22Rv1 (cell line): ENCODE data around the gene WNT9A.
"Not testable (repeated sequence)": the region's sequence is repeated elsewhere in the genome, so short reads cannot be mapped to it uniquely, and the experiment has no call there.

ENCODE experiments used
- H3K27ac ChIP-seq: fragments of 450-650 bp; 2 replicates; pipeline ENCODE4 v1.5.1; 2017
- ZFX ChIP-seq: fragments of 450-650 bp; IDR thresholded peaks from 2 replicates; pipeline ENCODE4 v1.6.1; 2017; ENCODE audit warnings: antibody characterized with exemption, borderline replicate concordance
- TF ChIP-seq, protein P1 (sequence below): fragments of 450-650 bp; IDR thresholded peaks from 2 replicates; pipeline ENCODE4 v1.5.1; 2017; ENCODE audit warnings: mild to moderate bottlenecking

Gene WNT9A

DNA sequence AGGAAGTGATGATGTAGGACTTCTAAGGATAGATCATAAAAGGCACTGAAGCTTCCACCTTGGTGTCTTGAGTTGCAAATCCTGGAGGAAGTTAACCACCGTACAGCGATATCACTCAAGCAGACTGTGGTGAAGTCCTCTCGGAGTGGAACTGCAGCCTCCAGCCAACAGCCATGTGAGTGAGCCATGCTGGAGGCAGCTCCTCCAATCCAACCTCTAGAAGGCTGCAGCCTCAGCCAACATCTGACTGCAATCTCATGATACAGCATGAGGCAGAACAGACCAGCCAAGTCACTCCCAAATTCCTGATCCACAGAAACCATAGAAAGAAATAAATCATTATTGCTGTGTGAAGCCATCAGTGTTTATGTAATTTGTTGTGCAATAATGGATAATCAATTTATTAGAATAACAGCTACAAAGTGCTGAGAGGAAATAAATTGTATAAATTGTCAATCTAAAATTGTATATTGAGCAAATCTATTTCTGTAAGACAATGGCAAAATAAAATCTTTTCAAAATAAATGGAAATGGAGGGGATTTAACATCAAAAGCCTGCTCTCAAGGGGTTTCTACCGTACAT, 67.3 kb downstream of the WNT9A start:
- H3K27ac ChIP-seq = no peak overlapping the region
- no peak for TF ChIP-seq ZFX
- TF ChIP-seq, protein P1, sequence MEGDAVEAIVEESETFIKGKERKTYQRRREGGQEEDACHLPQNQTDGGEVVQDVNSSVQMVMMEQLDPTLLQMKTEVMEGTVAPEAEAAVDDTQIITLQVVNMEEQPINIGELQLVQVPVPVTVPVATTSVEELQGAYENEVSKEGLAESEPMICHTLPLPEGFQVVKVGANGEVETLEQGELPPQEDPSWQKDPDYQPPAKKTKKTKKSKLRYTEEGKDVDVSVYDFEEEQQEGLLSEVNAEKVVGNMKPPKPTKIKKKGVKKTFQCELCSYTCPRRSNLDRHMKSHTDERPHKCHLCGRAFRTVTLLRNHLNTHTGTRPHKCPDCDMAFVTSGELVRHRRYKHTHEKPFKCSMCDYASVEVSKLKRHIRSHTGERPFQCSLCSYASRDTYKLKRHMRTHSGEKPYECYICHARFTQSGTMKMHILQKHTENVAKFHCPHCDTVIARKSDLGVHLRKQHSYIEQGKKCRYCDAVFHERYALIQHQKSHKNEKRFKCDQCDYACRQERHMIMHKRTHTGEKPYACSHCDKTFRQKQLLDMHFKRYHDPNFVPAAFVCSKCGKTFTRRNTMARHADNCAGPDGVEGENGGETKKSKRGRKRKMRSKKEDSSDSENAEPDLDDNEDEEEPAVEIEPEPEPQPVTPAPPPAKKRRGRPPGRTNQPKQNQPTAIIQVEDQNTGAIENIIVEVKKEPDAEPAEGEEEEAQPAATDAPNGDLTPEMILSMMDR = no peak

DNA sequence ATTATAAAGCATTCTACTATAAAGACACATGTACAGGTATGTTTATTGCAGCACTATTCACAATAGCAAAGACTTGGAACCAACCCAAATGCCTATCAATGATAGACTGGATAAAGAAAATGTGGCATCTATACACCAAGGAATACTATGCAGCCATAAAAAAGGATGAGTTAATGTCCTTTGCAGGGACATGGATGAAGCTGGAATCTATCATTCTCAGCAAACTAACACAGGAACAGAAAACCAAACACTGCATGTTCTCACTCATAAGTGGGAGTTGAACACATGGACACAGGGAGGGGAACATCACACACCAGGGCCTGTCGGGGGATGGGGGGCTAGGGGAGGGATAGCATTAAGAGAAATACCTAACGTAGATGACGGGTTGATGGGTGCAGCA, 69.9 kb downstream of the WNT9A start:
- not testable (repeated sequence) for H3K27ac ChIP-seq

DNA sequence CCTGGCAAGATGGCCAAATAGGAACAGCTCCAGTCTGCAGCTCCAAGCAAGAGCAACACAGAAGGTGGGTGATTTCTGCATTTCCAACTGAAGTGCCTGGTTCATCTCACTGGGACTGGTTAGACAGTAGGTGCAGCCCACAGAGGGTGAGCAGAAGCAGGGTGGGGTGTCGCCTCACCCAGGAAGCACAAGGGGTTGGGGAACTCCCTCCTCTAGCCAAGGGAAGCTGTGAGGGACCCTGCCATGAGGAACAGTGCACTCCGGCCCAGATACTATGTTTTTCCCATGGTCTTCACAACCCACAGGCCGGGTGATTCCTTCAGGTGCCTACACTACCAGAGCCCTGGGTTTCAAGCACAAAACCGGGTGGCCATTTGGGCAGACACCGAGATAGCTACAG, 75.8 kb downstream of the WNT9A start:
- not testable (repeated sequence) for H3K27ac ChIP-seq

DNA sequence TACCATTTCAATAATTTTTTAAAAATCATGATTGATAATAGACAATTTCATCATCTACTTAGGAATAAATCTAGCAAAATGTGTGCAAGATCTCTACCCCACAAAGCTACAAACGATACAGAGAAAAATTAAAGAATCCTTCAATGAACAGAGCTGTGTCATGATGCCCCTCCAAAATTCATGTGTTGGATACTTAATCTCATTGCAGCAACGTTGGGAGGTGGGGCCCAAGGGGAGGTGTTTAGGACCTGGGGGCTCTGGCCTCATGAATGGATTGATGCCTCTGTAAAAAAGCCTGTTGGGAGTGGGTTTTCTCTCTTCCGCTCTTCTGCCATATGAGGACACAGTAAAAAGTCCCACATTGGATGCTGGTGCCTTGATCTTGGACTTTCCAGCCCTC, 77.4 kb downstream of the WNT9A start:
- TF ChIP-seq ZFX = no peak
- TF ChIP-seq, protein P1 = no peak
- no peak overlapping the region for H3K27ac ChIP-seq

DNA sequence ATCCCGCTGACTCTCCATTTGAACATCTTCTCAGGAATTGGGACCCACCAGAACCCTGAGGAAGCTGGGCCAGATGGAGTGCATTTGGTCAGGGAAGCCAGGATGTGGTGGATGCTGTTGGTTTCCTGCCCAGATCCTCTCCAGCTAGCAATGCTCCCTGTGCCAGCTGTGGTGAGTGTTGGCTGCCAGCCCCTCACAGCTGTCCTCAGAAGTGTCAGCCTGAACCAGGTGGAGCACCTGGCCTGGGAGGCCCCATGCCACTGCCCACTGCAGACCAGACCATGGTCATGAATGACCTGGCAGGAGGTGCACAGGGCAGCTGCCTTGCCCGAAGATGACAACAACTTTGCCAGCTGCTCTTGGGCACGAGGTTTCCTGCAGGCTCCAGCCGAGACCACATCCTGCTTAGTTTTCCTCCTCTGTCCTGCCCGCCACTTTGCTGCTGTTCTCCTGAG, 77.9 kb downstream of the WNT9A start:
- TF ChIP-seq, protein P1 = no peak
- TF ChIP-seq ZFX = no peak
- no peak overlapping the region for H3K27ac ChIP-seq

DNA sequence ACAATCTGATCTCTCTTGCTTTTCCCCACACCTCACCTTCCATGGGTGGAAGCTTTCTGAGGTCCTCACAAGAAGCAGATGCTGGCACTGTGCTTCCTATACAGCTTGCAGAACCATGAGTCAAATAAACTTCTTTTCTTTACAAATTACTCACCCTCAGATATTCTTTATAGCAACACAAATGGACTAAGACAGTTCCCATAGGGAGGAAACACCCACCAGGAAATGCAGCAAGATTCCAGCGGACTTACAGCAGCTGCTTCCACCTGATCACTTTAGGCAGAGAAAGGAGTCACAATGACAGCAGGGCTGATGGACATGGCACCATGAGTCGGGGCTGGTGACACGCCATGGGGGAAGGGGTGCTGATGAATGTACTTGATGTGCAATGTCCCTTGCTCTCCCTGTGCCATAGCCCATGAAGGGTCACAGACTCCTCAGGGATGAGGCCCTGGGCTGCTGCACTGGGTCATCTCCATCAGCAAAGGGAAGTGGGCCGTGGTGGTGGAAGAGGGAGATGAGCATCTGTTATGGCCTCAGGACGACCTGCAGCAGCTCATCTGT, 78.4 kb downstream of the WNT9A start:
- H3K27ac ChIP-seq = no peak overlapping the region

More for the DNA sequence above, 78.4 kb downstream of the WNT9A start:
- TF ChIP-seq, protein P1 = no peak
- TF ChIP-seq ZFX = no peak
